Right ventricle myocardium superior (tissue), 1 donor: Measurements from ENCODE around the gene FAF1. TPM values are rescaled to one million over a fixed set of nuclear protein-coding genes. Genes with fewer than 3 reads are reported as not detected.

ENCODE experiments used
- ATAC-seq: fragments of 200-7000 bp; cut with Tn5 transposase; one replicate; pipeline ENCODE4 v1.9.1; 2020; ENCODE audit warnings: mild to moderate bottlenecking; ENCODE audit not compliant: poor library complexity
- DNase-seq: peaks from one replicate; pipeline ENCODE4 v3.0.0-alpha.2; 2020
- intact Hi-C: fragments of 100-400 bp; cut with DNase I; formaldehyde crosslinking; loops from one replicate; pipeline ENCODE4 v1.11.2; 2022
- total RNA-seq: library from RNA; stranded (reverse); fragmentation: NEBNext Ultra II Directional; extraction: Animal tissue kit (Norgen Biotek cat#: 25700); gene quantifications from one replicate; pipeline ENCODE4 v1.2.1, GENCODE V29; 2021
- donor health status: DM: no; HTN: yes; CAD: no; lungs with severe emphysema.

The FAF1 gene
- total RNA-seq, 1 donor from 2014 or later: 88.1 TPM

DNA sequence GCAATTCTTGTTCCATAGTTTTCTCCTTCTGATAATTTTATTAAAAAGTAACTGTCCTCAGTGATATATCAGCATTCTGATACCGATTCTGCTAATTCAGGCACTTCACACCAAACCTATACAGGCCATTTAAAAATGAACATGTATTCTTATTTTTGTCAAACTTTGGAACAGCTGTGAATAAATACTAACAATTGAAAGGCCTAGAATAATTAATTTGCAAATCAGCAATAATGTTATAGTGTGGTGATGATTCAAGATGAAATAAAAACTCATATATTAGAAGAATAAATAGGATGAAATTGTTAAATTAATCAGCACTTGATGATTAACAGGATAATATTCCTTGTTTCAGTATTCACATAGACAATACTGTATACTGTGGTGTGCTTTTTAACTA is 19.9 kb upstream of the FAF1 start:
- intact Hi-C loops: no loop called here
- ATAC-seq: no peak
- no peak for DNase-seq

DNA sequence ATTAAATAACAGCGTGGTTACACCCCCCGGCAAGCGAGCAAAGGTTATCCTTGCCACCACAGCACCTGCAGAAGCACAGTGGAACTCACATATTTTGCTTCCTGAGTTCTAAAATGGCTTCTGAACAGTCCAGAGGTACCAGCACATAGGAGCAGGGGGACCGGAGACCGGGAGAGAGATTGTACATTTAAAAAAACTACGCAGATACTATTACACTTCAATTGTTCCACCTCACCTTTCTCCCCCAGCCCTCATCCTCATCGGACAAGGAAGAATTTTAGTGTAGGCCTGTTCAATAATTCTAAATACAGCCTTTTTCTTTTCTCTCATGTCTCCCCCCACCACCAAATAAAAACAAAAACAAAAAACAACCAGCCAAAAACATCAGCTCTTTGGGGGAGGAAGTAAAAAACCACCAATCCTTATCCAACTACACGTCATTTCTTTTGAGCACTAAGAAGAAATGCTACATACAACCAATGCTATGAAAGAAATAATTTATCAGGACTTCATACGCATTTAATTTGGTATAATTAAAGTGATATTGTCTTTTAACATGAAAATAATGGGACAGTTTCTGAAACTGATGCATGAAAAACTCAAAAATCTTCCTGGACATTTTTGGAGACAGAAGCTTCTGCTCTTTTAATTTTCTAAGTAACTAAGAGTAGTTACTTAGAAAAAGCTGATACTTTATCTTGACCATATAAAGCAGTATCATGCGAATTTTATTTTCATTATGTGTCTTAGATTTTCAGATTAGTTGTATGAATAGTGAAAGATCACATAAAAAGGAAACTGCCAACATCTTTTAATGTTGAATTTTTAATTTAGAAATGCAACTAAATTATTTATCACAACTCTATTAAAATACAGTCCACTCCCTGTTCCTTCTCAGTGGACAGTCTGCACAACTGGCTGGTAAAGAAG is 19.1 kb upstream of the FAF1 start:
- DNase-seq: no peak
- peak; percentile 34 for ATAC-seq
- intact Hi-C loops: no loop called here

DNA sequence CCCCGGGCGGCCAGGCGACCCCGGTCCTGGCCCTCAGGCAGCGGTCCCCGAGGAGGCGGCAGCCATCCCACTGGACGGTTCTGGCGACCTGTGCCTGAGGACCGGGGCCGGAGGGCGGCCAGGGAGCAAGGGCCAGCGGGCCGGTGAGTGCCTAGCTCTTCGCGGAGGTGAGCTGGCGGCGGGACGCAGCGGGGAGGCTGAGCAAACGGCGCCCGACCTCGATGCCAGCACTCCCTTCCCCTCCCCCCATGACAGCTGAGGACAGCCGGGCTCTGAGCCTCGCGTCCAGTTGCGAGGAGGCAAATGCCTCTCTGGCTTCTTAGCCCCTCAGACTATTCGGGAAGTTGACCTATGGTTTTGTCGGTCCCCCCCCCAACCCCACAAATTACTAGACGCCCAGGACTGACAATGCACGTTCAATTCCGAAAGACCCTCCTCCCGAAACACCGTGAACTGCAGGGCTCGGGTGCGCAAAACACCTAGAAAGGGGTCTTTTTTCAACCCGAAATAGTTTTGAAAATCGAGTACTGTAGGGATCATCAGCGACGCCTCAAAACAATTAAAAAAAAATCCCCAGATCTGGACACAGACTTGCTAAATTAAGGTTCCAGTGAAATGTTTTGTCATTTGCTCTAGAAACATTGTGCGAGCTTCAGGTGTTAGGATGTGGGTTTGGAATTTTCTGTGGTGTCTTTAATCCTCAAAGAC is 18.2 kb upstream of the FAF1 start:
- intact Hi-C loops: no loop called here
- ATAC-seq (peak; percentile 83), DNase-seq (peak; percentile 79)

DNA sequence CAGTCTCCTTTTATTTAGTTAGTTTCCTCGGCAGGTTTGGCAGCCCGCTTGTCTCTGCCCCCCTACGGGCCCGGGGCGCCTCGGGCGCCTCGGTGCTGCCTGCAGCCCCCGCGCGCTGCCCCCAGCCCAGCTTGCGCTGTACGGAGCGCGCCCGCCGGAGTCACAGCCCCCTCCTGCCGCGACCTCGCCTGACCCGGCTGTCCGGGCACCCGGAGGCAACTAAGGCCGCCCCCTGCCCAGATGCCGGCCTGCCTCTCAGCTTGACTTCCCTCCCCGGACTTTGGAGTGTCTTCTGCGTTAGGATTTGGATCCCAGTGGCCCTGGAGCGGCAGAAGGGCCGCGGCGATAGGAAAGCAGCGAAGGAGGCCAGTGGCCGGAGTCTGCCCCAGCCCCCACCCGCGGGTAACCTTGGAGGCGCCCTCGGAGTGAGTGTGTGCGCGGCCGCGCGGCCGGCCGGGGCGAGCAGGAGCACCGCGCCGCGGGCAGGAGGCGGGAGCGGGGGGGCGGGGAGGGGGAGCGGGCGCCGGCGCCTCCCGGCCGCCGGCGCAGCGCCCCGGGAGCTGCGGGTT is 17.6 kb upstream of the FAF1 start:
- intact Hi-C loops: no loop called here
- ATAC-seq (peak; percentile 91), DNase-seq (peak; percentile 79)

DNA sequence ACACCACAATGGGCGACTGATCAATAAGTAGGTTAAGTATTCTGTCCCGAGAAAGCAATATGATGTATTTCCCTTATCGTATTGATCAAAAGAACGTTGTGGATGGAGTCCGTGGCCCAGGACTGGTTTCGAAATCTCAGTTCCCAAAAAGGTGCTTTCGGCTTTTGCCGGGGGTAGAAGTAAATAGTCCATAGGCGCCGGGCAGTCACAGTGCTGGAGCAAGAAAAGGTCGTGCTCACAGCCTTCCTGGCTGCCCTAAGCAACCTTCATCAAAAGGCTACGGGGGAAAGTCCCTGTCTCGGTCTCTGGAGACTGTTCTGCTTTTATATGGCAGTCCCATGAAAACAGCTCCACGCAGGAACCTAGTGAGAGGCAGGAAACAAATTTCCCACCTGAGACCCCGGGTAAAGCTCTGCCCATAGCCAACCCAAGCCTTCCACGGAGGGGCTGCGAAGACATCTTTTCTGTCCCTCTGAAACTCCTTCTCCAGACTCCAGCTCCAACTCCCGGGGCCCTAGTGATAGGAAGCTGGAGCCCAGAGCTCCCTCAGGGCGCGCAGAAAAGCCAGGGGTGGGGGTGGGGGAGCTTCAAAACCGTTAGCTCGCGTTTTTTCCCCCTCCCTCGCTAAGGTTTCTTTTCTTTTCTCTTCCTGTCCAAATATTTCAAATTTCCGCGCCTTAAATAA is 17.0 kb upstream of the FAF1 start:
- no peak for DNase-seq
- peak; percentile 73 for ATAC-seq
- intact Hi-C loops: no loop called here

DNA sequence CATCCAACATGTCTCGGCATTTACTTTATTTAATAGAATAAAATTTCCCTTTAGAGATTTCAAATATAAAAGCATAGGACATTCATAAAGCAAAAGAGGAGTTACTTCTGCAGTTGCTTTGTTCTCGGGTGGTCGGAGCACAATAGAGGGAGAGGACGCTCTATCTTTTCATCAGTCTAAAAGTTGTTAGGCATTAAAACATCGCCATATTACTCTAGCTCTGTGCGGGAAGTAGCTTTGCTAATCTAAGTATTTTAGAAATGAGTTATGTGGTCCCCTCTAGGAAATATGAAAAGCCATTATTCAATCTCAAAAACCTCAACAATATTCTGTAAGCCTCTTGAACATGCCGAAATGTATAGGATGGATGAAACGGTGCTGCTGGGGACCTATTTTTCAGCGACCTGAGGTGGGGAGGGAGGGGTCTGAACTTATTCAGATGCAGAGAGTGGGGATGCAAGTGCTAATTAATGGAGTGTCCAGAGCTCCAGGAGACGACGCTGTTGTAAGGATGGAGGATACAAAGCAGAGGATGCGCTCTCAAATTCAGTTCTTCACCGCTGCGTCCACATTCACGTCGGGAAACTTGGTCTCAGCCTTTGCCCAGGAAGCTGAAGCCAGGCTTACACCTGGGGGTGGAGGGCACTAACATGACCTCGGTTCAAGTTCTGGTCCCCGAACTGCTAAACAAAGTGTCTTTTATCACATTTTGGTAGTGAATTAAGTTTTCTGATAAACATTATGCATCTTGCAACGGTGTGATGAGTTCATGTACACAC is 16.2 kb upstream of the FAF1 start:
- intact Hi-C loops: no loop called here
- ATAC-seq (no peak), DNase-seq (no peak)

DNA sequence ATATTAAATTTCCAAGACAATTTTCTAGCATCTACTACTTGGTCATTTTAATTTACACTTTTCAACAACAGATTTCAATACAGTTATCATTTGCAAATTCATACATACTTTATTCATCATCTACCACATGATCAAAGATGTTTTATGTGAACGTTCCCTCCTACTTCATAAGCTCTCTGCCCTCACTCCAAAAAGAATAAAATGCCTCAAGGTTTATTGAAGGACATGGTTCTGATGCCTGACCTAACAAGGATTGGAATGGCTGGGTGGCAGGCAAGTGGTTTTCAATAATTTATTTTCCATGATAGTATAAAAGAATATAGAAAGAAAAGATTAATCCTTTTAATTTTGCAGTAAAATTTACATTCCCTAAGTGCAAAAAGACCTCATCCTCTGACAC is 15.4 kb upstream of the FAF1 start:
- ATAC-seq: no peak
- intact Hi-C loops: no loop called here

DNA sequence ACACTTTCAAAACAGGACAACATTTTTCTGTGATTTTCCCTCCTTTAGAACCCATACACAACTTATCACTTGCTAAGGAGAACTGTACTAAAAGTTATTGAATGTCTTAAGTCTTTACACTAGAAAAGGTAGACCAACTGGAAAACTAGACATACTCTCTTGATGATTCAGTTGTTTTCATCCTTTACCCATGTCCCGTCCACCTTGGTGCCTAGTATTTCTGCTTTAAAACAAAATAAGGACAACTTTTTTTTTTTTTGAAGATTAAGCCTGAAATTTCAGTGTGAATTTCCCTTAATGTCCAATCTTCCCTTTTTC is 14.5 kb upstream of the FAF1 start:
- intact Hi-C loops: no loop called here
- no peak for DNase-seq
- ATAC-seq: no peak

More for the DNA sequence above, 15.4 kb upstream of the FAF1 start:
- DNase-seq: no peak

DNA sequence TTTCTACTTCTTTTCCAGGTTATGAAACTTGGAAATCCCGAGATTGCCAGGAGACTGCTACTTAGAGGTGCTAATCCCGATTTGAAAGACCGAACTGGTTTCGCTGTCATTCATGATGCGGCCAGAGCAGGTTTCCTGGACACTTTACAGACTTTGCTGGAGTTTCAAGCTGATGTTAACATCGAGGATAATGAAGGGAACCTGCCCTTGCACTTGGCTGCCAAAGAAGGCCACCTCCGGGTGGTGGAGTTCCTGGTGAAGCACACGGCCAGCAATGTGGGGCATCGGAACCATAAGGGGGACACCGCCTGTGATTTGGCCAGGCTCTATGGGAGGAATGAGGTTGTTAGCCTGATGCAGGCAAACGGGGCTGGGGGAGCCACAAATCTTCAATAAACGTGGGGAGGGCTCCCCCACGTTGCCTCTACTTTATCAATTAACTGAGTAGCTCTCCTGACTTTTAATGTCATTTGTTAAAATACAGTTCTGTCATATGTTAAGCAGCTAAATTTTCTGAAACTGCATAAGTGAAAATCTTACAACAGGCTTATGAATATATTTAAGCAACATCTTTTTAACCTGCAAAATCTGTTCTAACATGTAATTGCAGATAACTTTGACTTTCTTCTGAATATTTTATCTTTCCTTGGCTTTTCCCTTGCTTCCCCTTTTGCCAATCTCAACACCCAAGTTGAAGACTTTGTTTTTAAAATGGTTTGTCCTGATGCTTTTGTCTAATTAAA is 14.0 kb upstream of the FAF1 start:
- DNase-seq (no peak), ATAC-seq (no peak)
- intact Hi-C loops: no loop called here

DNA sequence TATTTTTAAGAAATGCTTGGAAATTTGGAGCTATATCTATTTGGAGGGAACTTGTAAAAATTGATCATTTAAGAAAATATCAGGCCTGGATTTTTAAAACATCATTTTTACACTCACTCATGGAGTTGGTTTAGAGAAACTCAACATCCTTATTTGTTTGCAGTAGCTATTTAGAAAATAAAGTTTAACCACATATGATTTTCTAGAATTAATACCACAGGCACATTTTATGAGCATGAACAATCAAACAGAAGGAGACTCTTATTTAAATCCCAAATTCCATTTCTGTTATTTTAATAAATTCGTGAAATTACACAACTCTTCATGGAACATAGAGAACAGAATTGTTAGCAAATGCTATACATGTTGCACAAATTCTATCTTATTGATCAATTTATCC is 13.2 kb upstream of the FAF1 start:
- ATAC-seq (no peak), DNase-seq (no peak)
- intact Hi-C loops: no loop called here

DNA sequence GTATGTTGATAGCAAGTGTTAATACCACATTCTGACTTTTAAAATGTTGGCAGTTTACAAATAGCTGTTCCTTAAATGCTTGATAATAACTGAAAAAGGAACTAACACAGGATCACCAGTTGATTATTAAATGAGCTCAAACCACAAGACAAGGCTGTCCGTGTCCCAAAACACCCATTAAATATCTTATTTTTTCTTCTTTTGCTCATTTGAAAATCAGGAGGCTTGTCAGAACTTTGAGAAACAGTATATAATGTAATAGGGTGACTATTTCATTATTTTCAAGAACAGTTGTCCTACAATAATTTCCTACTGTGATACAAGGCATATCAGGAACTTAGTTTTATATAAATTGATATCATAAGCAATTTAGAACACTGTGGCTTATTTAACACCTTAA is 12.7 kb upstream of the FAF1 start:
- ATAC-seq (no peak), DNase-seq (no peak)
- intact Hi-C loops: no loop called here

DNA sequence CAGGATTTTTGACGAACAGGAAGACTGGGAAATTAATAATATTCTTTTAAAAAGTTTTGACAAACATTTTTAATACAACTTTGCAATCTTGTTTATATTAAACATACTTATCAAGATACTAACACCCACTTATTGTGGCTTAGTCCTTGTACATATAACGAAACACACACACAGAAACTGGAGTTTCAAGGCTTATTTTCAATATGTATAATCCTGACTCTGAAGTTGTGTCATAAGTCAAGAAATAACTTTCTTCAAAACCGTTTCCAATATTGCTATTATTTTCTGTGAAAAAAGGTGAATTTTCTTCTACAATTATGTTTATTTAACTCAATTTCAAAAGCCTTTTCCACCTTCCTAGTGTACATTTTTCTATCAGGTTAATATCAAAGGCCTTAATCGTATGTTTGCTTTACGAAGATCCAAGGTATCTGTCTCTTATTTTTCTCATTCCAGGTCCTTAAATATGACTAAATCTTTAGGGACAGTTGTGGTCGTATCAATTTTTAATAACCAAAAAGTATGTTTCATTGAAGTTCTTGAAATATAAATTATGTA is 11.8 kb upstream of the FAF1 start:
- intact Hi-C loops: no loop called here
- DNase-seq (no peak), ATAC-seq (no peak)

DNA sequence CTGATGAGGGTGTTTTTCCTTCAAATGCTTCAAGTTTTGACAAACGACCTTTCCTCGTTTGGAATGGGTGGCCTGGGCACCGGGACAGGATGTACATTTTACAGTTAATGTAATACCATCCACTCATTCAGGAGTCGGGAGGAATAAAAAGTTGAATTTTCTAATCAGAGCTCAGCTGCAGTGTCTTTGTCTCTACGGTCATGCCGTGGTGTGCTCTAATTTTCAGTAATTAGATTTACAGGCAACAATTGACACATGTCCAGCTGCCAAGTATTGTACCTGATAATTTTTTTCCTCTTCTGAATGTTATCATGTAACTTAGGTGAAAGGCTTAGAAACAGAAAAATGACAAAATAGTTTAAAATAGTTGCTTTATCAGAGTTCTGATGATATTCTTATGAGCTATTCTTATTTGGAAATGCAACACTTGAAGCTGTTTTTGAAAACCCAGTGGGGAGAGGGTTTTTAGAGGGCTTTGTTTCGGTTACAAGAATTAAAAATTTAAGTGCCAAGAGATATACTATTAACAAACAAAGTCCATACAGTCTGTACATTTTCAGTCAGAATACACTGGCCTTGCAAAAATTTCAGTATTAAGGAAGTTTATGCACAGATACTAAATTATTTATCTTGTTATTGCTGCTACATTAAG is 11.0 kb upstream of the FAF1 start:
- ATAC-seq (no peak), DNase-seq (no peak)
- intact Hi-C loops: no loop called here

DNA sequence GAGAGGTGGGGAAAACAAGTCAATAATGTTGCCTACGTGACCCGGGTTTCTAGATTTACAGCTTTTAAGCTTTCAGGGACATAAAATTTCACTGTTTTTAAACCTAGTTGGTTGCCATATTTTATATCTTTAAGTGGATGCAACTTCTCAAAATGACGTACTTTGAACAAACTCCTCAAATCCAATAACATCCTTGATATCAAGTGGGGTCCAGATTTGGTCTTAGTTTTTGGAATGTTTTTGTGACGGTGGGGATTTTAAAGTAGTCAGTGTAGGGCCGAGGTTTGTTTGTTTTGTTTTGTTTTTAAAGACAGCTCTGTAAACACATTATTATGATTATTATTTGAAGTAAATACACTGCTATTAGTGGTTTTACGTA is 10.4 kb upstream of the FAF1 start:
- intact Hi-C loops: no loop called here
- DNase-seq (no peak), ATAC-seq (no peak)

DNA sequence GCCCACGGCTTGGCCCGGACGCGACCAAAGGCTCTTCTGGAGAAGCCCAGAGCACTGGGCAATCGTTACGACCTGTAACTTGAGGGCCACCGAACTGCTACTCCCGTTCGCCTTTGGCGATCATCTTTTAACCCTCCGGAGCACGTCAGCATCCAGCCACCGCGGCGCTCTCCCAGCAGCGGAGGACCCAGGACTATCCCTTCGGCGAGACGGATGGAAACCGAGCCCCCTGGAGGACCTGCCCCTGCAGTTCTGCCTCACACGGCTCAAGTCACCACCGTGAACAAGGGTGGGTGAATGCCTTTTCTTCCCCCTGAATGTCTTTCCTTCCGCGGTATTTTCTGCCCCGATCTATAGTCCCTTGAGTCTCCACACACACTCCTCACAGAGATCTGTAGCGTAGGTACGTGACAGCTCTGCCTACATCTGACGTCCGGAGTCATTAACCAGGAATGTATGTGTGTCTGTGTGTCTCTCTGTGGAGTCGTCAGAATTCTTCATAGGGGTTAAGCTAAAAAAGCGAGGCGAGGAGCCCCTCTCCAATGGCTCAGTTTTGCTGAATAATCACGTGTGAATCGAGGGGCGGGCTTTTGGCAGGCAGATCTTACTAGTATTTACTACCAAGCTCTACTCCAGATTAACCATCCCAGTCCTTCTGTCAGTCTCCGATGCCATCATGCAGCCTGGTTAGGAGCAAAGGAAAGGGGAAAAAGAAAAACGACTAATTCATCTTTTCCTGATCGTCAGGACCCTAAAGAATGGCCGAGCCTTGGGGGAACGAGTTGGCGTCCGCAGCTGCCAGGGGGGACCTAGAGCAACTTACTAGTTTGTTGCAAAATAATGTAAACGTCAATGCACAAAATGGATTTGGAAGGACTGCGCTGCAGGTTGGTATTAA is 9.8 kb upstream of the FAF1 start, which contains the start of gene CDKN2C:
TSS of gene CDKN2C (plus strand) at position 635 of the 898 bp plus-strand sequence. CDS start at position 759, 124 bp downstream.
- peak; percentile 35 for ATAC-seq
- DNase-seq: peak; percentile 82
- intact Hi-C loops: loop anchor here (10.0 kb wide), 1 partner anchor 195 kb away; no protein-coding TSS in a partner anchor
